GM18520 (cell line): ENCODE data around the gene CCDC85C.

Experiments used
- ATAC-seq: cut with Tn5 transposase; IDR thresholded peaks from one replicate; pipeline ENCODE4 v1.9.1; 2021; ENCODE audit not compliant: unreplicated experiment

The CCDC85C gene

GRCh38 chr14:99590746-99591555, 13.1 kb downstream of the CCDC85C start:
- ATAC-seq: no peak

GRCh38 chr14:99589651-99590530, 14.1 kb downstream of the CCDC85C start:
- no peak for ATAC-seq

GRCh38 chr14:99589031-99589441, 15.0 kb downstream of the CCDC85C start:
- no peak for ATAC-seq

- no peak for ATAC-seq
Measured at GRCh38 chr14:99587460-99588278, 16.3 kb downstream of the CCDC85C start.

GRCh38 chr14:99586761-99587459, 17.1 kb downstream of the CCDC85C start:
- ATAC-seq: no peak

GRCh38 chr14:99586054-99586760, 17.8 kb downstream of the CCDC85C start:
- no peak for ATAC-seq

- no peak for ATAC-seq
Measured at GRCh38 chr14:99584823-99585222, 19.2 kb downstream of the CCDC85C start.

GRCh38 chr14:99581938-99582337, 22.1 kb downstream of the CCDC85C start:
- no peak for ATAC-seq

- ATAC-seq: no peak
Measured at GRCh38 chr14:99581374-99581773, 22.6 kb downstream of the CCDC85C start.

- ATAC-seq: no peak
Measured at GRCh38 chr14:99579903-99580571, 24.0 kb downstream of the CCDC85C start.

GRCh38 chr14:99579120-99579836, 24.7 kb downstream of the CCDC85C start:
- ATAC-seq: no peak

- ATAC-seq: no peak
Measured at GRCh38 chr14:99578541-99579101, 25.4 kb downstream of the CCDC85C start.

- no peak for ATAC-seq
Measured at GRCh38 chr14:99576761-99577705, 27.0 kb downstream of the CCDC85C start.

- no peak for ATAC-seq
Measured at GRCh38 chr14:99576304-99576703, 27.7 kb downstream of the CCDC85C start.

- no peak for ATAC-seq
Measured at GRCh38 chr14:99575043-99576023, 28.7 kb downstream of the CCDC85C start.
